ENCODE measurements around the gene DCDC2C.

GRCh38 chr2:3675687-3676086 is 27.7 kb upstream of the DCDC2C start:
- TF ChIP-seq CTCF (IDR thresholded peaks at IDR 0.05; ENCODE audit: extremely low read depth in 1 of 2, insufficient read depth in 1 of 2, low read depth in 1 of 2, low read length in 2 of 2), result no peak
- TF ChIP-seq POLR2A (IDR thresholded peaks at IDR 0.05; ENCODE audit: low read depth, low read length), result no peak
- no peak for TF ChIP-seq EZH2 (IDR thresholded peaks at IDR 0.05; ENCODE audit: borderline replicate concordance, low read depth, low read length, severe bottlenecking)
- TF ChIP-seq POLR2AphosphoS5 (IDR thresholded peaks at IDR 0.05; ENCODE audit: insufficient read depth, low read depth, low read length), result no peak
- TF ChIP-seq, protein P1, sequence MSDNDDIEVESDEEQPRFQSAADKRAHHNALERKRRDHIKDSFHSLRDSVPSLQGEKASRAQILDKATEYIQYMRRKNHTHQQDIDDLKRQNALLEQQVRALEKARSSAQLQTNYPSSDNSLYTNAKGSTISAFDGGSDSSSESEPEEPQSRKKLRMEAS (IDR thresholded peaks at IDR 0.05; ENCODE audit: insufficient read depth, insufficient read length), result no peak
